ENCODE measurements around the gene HEBP2.

The HEBP2 gene

GRCh38 chr6:138397128-138398122 lies 6.6 kb upstream of the HEBP2 start:
- DNase-seq: peak; percentile 13

GRCh38 chr6:138400326-138400725 lies 3.7 kb upstream of the HEBP2 start:
- DNase-seq: no peak

- no peak for DNase-seq
These were observed 1.8 kb upstream of the HEBP2 start for GRCh38 chr6:138401960-138402837.

DNA sequence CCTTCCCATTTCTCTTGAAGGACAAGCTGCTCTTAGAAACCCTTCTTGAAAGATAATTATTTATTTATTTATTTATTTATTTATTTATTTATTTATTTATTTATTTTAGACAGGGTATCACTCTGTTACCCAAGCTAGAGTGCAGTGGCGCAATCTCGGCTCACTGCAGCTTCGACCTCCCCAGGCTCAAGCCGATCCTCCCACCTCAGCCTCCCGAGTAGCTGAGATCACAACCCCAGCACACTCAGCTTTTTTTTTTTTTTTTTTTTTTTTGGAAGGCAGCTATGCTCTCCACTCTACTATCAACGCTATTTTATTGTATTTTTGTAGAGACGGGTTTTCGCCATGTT lies 1.2 kb upstream of the HEBP2 start:
- no peak for DNase-seq

DNA sequence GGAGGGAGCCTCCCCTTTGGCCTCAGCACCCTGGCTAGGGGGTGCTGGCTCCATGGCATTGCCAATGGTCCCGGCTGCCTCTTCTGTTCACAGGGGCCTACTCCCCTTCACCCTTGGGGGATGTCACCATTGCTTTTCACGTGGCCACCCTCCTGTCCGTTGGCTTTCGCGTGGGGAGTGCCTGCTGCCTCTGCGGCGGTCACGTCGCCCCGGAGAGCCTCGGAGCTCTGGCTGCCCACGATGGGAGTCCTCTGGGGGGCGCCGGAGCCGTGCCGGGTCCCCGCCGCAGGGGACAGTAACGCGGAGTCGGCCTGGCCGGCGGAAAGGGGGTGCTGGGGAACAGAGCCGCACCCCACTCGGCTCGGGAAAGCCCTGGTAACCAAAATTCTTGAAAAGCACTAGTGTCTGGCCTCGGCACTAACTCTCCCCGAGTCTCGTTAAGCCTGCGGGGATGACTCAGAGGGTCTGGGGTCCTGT lies 661 bp upstream of the HEBP2 start:
- DNase-seq: peak; percentile 48

GRCh38 chr6:138404666-138405337 lies 779 bp downstream of the HEBP2 start:
- DNase-seq: peak; percentile 50

DNA sequence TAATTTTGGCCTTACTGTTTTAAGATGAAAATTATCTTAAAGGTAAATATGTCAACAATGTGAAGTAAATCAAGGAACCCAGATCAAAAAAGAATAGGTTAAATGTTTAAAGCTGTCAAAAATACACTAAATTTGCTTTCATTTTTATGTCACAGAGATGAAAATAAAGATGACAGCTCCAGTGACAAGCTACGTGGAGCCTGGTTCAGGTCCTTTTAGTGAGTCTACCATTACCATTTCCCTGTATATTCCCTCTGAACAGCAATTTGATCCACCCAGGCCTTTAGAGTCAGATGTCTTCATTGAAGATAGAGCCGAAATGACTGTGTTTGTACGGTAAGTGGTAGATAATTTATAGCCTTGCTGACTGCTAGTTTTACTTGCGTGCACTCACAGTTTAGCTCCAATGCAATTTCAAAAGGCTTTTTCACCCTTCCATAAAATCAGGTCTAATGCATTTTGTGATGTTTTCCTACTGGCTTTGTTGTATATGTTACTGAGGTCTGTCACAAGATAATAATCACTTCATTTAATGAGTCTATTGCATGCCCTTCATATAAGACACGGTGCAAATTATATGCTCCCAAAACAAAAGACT lies 1.9 kb downstream of the HEBP2 start:
- no peak for DNase-seq

DNA sequence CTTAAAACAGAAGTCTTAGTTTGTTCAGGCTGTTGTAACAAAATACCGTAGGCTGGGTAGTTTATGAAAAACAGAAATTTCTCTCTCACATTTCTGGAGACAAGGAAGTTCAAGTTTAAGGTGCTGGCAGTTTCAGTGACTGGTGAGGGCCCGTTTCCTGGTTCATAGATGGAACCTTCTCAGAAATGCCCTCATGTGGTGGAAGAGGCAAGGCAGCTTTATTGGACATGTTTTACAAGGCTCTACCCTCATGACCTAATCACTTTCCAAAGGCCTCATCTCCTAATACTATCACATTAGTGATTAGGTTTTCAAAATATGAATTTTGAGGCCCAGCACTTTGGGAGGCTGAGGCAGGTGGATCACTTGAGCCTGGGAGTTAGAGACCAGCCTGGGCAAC lies 2.4 kb downstream of the HEBP2 start:
- DNase-seq: peak; percentile 5

- no peak for DNase-seq
These were observed 6.2 kb downstream of the HEBP2 start for GRCh38 chr6:138410048-138410735.

DNA sequence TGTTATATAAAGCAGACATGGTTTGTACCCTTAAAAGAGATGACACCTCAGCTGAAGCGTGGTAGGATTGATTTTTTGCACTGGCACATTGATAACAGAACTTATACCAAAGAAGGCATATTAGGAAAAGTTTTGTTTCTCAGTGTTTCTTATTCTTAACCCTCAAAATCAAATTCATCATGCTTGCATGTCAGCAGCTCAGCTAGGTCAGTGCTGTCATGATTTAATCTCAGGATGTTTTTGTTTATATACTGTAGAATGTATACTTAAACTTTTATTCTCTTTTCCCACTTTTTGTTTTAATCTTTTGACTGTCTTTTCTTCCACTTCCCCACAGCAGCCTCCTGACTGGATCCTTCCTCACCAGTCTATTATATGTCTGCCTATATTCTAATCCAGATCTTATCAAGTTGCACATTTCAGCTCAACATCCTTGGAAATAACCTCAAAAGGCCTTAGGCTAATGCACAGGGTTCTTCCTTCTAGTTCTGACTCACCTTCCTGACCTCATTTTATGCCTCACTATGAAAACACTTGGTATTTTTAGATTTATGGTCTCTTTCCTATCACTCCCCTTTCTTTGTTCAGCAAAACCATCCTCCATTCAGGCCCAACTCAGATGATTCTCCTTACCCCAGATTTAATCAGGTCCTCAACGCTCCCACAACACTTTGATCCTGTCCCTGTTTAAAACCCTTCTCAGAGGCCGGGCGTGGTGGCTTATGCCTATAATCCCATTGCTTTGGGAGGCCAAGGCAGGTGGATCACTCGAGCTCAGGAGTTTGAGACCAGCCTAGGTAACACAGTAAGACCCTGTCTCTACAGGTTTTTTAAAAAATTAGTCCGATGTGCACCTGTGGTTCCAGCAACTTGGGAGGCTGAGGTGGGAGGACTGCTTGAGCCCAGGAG lies 7.2 kb downstream of the HEBP2 start:
- peak; percentile 2 for DNase-seq

GRCh38 chr6:138415125-138415524 lies 11.1 kb downstream of the HEBP2 start:
- DNase-seq: no peak

- no peak for DNase-seq
These were observed 12.2 kb downstream of the HEBP2 start for GRCh38 chr6:138416206-138416605.

GRCh38 chr6:138417493-138418117 lies 13.6 kb downstream of the HEBP2 start:
- DNase-seq: no peak

- no peak for DNase-seq
These were observed 14.2 kb downstream of the HEBP2 start for GRCh38 chr6:138418118-138418742.

- no peak for DNase-seq
These were observed 15.7 kb downstream of the HEBP2 start for GRCh38 chr6:138419766-138420165.

DNA sequence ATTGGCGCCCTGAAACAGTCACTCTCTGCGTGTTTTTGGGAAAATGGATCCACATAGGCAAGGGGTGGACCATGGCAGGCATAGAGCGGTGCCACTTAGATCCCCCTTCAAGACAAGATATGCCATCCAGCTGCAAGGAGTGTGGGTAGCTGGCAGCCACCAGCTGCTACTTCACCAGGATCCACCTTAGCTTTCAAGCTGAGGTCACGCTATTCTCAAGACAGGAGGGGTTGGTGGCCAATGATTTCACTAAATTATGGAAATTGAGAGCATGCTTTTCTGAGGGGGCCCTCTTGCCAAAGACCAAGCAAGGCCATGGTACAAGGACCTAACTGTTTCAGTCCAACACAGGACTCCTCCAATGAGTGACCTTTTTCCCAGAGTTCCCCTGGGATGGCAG lies 16.3 kb downstream of the HEBP2 start:
- no peak for DNase-seq

GRCh38 chr6:138421089-138421488 lies 17.1 kb downstream of the HEBP2 start:
- DNase-seq: no peak

DNA sequence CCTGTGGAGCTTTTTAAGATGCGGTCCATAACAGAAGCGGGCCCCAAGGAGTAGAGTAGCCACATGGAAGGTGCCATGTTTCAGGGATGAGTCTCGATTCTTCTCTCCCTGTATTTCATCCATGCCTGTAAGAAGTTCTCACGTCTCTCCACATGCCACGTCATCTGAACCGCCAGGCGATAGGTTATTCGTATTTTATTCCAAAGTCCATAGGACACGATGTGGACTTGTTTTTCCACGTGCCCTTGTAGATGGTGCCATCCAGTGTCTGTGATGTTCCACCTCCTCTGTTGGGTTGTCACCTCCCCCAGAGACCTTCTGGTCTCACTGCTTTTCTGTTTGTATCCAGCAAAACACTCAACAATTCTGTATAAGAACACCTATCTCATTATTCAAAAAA lies 17.6 kb downstream of the HEBP2 start:
- no peak for DNase-seq

DNA sequence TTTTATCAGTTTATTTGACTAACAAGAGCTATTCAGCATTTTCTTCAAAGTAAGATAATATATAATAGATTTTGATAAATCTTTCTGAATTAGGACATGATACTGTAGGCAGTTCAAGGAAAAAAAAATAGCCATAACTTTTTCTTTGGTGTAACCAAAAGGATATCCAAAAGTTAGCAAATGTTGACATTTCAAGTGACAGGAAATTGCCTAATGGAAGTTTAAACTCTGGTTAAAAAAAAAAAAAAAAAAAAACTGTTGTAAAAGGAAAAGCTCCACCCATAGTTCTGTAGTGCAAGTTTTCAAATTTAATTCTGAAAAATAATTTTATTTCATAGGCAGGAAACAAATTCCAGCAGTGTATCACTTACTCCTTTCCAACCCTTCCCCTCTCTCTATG lies 18.8 kb downstream of the HEBP2 start:
- no peak for DNase-seq

All from DMS53 (cell line).